Measurements from ENCODE around the gene CRAT. TPM values are rescaled to one million over a fixed set of nuclear protein-coding genes. Genes with fewer than 3 reads are reported as not detected.
"Not testable (repeated sequence)": the region's sequence is repeated elsewhere in the genome, so short reads cannot be mapped to it uniquely, and the experiment has no call there.

CRAT gene
- total RNA-seq, 1 donor from 2014 or later, result 19.0 TPM

DNA sequence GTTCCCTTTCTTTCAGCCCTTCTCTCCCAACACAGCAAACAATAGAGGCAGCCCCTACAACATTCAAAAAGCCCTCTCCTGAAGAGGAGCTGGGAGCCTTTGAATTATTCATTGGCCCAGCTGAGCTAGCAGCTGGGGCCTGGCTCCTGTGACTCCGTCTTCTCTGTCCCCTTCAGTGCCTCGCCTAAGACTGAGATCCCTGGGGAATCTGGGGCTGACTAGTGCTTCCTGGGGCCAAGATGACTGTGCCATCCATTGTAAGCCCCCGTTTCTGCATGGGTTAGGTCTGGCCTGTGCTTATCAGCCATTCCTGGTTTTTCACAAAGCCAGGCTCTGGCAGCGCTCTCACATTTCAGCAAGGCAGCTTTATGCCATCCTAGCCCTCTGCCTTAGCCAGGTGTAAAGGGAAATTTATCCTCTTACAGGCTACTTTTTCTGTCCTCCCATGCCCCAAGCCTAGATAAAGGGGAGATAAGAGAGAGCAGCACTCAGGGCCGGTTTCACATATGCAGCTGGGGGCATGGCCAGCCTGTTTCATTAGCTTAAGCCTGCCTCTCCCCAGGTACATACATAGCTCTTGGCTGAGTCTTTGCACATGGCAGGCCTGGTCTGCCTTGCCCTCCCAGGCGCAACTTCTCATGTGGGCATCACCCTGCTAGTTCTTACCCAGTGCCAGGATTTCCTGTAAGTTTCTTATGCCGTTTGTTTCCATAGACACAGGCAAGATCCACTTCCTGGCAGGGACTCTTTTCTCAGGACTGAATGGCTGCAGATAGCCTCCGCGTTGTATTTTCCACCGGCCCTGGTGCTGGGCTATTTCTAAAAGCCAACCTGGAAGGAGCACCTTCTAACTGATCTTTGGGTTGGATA is 16.4 kb upstream of the CRAT start:
- Mint-ChIP-seq H3K4me1 (ENCODE audit: low read depth) (peaks cover 1% of the 10 kb centered on the region), H3K9me3 (ENCODE audit: low read depth) (no peaks in the 10 kb centered on the region), H3K27me3 (no peaks in the 10 kb centered on the region), H3K27ac (no peak overlapping the region), H3K36me3 (ENCODE audit: insufficient read depth) (peaks cover 20% of the 10 kb centered on the region), H3K4me3 (ENCODE audit: low read depth) (no peak overlapping the region)
- no peak for TF ChIP-seq CTCF (IDR thresholded peaks at IDR 0.05; ENCODE audit: unreplicated experiment)
- no peak for DNase-seq (ENCODE audit: low spot score, unreplicated experiment)

DNA sequence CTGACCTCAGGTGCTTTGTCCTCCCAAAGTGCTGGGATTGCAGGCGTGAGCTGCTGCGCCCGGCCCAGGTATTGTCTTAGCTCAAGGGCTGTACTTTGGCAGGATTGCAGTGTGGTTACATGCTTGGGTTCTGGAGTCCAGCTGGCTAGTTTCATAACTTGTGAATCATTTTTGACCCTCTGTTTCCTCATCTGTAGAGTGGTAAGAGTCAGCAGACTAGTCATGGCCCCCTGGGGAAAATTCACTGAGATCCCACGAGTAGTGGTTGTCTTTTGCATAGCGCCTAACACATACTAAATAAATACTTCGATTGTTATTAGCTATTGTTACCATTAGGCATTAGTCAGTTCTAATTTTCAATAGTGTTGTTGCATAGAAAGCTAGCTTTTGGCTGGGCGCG is 14.9 kb upstream of the CRAT start:
- Mint-ChIP-seq H3K9me3 (ENCODE audit: low read depth) (no peaks in the 10 kb centered on the region), H3K27ac (no peak overlapping the region), H3K4me3 (ENCODE audit: low read depth) (no peak overlapping the region), H3K4me1 (ENCODE audit: low read depth) (peaks cover 1% of the 10 kb centered on the region), H3K27me3 (no peaks in the 10 kb centered on the region), H3K36me3 (ENCODE audit: insufficient read depth) (peaks cover 20% of the 10 kb centered on the region)
- TF ChIP-seq CTCF (IDR thresholded peaks at IDR 0.05; ENCODE audit: unreplicated experiment), result no peak
- no peak for DNase-seq (ENCODE audit: low spot score, unreplicated experiment)

GRCh38 chr9:129124506-129125069 is 14.0 kb upstream of the CRAT start:
- Mint-ChIP-seq H3K27ac (peak overlapping the region; percentile 86), H3K9me3 (ENCODE audit: low read depth) (no peaks in the 10 kb centered on the region), H3K36me3 (ENCODE audit: insufficient read depth) (peaks cover 21% of the 10 kb centered on the region), H3K4me3 (ENCODE audit: low read depth) (no peak overlapping the region), H3K27me3 (no peaks in the 10 kb centered on the region), H3K4me1 (ENCODE audit: low read depth) (peaks cover 1% of the 10 kb centered on the region)
- DNase-seq (ENCODE audit: low spot score, unreplicated experiment), result no peak
- TF ChIP-seq CTCF (IDR thresholded peaks at IDR 0.05; ENCODE audit: unreplicated experiment), result no peak

DNA sequence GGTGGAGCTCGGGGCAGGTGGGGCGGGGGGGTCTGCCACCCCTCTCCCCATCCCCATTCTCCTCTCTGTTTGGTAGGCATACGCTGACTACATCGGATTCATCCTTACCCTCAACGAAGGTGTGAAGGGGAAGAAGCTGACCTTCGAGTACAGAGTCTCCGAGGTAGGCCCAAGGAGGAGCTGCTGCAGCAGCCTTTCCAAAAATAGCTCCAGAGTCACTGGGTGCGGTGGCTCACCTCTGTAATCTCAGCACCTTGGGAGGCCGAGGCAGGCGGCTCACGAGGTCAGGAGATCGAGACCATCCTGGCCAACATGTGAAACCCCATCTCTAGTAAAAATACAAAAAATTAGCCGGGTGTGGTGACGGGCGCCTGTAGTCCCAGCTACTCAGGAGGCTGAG is 12.4 kb upstream of the CRAT start:
- not testable (repeated sequence) for DNase-seq (ENCODE audit: low spot score, unreplicated experiment); H3K27ac Mint-ChIP-seq; H3K9me3 Mint-ChIP-seq (ENCODE audit: low read depth); H3K4me1 Mint-ChIP-seq (ENCODE audit: low read depth); H3K27me3 Mint-ChIP-seq; H3K4me3 Mint-ChIP-seq (ENCODE audit: low read depth)
- H3K36me3 Mint-ChIP-seq (ENCODE audit: insufficient read depth), result peaks cover 23% of the 10 kb centered on the region

GRCh38 chr9:129122133-129122532 is 11.5 kb upstream of the CRAT start:
- no peak for DNase-seq (ENCODE audit: low spot score, unreplicated experiment)
- Mint-ChIP-seq H3K4me1 (ENCODE audit: low read depth) (peaks cover 1% of the 10 kb centered on the region), H3K9me3 (ENCODE audit: low read depth) (no peaks in the 10 kb centered on the region), H3K27ac (no peak overlapping the region), H3K4me3 (ENCODE audit: low read depth) (no peak overlapping the region), H3K36me3 (ENCODE audit: insufficient read depth) (peaks cover 21% of the 10 kb centered on the region), H3K27me3 (no peaks in the 10 kb centered on the region)
- no peak for TF ChIP-seq CTCF (IDR thresholded peaks at IDR 0.05; ENCODE audit: unreplicated experiment)

DNA sequence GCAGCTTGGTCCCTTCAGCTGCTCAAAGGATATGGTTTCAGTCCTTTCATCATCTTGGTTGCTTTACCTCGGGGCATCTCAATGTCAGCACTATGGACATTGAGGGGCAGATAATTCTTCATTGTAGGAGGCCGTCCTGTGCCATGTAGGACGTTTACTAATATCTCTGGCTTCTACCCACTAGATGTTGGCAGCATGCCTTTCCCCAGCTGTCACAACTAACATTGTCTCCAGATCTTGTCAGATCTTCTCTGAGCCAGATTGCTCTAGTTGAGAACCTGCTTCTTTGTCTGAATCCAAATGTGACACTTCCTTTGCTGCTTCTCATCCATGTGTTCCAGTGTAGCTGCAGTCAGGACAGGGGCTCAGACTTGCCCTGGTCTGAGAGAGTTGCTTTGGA is 10.9 kb upstream of the CRAT start:
- H3K9me3 Mint-ChIP-seq (ENCODE audit: low read depth), result no peaks in the 10 kb centered on the region
- no peak overlapping the region for H3K27ac Mint-ChIP-seq
- H3K4me3 Mint-ChIP-seq (ENCODE audit: low read depth), result no peak overlapping the region
- H3K27me3 Mint-ChIP-seq, result no peaks in the 10 kb centered on the region
- peaks cover 1% of the 10 kb centered on the region for H3K4me1 Mint-ChIP-seq (ENCODE audit: low read depth)
- H3K36me3 Mint-ChIP-seq (ENCODE audit: insufficient read depth), result peaks cover 21% of the 10 kb centered on the region
- DNase-seq (ENCODE audit: low spot score, unreplicated experiment), result no peak
- TF ChIP-seq CTCF (IDR thresholded peaks at IDR 0.05; ENCODE audit: unreplicated experiment), result no peak
